GM21381 (cell line): Measurements from ENCODE around the gene PI4KA.
"Not testable (repeated sequence)": the region's sequence is repeated elsewhere in the genome, so short reads cannot be mapped to it uniquely, and the experiment has no call there.

Source experiments
- ATAC-seq: cut with Tn5 transposase; IDR thresholded peaks from one replicate; pipeline ENCODE4 v1.9.1; 2021; ENCODE audit warnings: mild to moderate bottlenecking, moderate library complexity; ENCODE audit not compliant: unreplicated experiment

The PI4KA gene

DNA sequence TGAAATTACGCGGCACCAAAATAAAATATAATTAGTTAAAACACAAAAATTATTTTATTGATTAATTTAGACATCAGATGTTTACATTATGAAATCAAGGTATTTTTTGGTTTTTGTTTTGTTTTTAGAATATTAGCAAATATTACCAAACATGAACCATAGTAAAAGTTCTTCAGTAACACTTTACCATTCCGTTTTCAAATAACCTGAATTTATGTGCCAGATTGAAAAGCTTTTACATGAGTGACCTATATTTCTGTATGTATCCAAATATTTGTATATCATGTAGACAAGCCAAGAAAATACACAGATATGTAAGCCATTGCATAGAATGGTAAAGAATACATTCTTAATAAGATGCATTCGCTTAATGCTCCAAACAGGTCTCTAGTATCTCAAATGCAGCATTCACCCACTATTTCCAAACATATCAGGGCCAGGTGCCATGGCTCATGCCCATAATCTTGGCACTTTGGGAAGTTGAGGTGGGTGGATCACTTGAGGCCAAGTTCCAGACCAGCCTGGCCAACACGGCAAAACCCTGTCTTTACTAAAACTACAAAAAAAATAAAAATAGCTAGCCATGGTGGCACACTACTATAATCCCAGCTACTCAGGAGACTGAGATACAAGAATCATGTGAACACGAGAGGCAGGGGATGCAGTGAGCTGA is 187.1 kb downstream of the PI4KA start:
- ATAC-seq: no peak

DNA sequence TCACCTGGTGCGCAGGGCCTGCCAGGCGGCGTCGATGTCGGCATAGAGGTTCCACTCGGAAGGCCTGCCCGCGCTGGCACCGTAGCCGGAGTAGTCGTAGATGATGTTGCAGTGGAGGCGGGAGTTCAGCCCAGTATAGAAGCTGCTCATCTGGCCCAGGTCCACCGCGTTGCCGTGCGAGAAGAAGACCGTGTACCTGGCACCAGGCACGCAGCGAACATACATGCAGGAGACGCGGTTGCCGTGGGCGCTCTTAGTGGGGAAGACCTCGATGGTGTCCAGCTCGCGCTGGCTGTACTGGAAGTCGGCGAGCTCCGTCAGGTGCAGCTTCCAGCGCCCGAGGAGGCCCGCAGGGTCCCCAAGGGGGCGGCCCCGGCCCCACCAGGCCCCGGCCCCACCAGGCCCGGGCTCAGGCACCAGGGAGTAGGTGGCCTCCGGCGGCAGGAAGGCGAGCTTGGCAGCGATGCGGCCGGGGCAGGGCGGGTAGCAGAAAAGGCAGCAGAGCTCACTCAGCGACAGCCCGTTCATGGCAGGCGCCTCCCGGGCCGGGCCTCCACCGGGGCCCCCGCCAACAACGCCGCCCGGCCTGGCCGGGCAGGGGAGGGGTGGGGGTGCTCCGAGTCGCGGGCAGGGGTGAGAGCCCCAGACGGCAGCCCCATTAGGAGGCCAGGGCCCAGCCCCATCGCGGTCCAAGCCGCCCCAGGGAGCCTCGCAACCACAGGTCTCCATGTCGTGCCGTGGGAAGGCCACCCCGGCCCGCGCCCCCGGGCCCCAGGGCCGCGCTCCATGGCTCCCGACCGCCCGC is 188.0 kb downstream of the PI4KA start:
- not testable (repeated sequence) for ATAC-seq

DNA sequence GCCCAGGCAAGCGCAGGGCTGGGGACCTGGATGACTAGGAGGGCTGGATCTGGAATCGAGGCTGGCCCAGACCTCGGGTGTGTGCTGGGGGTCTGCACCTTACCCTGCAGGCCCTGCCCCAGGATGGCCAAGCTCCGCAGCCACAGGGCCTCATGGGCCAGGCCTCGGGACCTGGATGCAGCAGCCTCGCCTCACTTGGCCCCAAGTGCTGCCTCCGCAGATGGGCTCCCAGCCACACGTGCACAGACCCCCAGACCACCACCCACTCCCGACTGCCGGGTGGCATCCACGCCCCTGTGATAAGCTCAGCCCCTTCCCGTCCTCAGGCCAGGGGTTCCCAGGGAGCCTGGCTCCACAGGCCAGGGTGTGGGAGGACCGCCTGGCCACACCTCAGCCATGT is 188.7 kb downstream of the PI4KA start:
- ATAC-seq: not testable (repeated sequence)

DNA sequence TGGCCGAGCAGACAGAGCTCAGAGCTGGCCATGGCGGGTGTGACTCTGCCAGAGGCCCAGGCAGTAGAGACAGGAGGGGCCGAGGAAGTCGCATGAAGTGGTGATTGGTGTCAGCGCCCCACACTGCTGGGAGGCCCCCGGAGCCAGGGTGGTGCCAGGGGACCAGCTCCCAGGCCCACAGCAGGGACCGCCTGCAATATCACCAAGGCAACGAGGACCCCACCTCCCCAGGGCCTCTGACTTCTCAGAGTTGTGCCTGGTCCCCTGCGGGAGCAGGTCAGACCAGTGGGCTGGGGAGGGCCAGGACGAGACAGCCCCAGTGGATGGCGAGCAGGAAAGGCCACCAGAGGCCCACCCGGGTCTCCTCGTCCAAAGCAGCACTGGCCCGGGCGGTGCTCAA is 189.1 kb downstream of the PI4KA start:
- ATAC-seq: not testable (repeated sequence)

DNA sequence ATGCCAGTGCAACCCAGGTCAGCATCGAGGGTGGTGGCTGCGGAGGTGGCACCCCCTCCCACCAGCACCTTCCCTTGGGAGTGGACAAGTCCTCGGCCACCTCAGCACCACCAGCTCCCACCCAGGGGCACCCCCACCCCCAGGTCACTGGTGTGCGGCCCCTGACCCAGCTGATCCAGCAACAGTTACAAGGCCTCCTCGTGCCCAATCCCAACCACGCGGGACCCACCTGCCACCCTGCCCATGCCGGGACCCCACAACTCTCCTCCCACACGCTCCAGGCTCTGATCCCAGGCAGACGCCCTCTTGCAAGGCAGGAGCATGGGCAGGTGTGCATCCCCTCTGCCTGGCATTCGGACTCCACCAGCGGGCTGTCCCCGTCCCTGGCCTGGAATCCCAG is 189.8 kb downstream of the PI4KA start:
- ATAC-seq: not testable (repeated sequence)

DNA sequence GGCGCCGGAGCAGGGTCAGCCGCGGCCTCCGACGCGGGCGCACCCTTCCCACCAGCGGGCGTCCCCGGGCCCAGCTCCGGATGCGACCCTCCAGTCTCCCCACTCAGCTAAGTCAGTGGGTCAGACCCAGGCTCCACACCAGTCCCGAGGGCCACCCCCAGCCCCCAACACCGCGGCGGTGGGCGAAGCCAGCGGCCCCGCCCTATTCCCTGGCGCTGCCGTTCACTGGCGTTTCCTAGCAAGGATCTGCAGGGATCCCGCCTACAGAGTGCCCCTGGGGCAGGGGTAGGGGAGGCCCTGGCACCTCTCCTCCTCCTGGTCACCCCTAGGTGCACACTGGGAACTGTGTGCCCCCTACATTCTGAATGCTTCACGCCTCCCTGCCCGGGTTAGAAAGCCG is 190.4 kb downstream of the PI4KA start:
- ATAC-seq: not testable (repeated sequence)

DNA sequence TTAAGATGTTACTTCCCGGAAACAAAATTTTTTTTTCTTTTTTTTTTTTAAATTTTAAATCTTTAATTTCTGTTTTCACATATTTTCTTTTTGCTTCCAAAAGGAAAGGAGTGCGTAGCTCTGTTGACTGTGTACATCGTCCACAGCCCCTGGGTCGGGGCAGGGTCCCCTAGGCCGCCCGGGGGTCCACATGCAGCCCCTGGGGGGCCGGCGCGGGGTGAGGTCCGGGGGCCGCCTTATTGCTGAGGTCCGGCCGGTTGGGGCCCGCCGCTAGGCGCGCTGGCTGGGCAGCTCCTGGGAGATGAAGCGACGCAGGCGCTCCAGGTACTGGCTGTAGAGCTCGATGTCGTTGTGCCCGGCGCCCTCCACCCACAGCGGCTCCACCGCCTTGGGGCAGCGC is 191.1 kb downstream of the PI4KA start:
- not testable (repeated sequence) for ATAC-seq

DNA sequence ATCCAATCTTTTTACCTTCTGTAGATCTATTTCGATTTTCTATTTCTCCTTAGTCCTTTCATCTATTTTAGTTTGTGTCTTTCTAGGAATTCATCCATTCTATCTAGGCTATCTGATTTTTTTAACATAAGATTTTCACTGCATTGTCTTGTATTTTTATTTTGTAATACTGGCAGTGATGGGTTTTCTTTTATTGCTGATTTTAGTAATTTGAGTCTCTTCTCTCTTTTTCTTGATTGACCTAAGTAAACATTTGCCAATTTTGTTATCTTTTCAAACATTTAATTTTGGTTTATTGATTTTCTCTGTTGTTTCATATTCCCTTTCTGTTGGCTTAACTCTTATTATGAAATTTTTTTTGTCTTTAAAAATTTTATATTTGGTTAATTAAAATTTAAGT is 192.1 kb downstream of the PI4KA start:
- no peak for ATAC-seq

DNA sequence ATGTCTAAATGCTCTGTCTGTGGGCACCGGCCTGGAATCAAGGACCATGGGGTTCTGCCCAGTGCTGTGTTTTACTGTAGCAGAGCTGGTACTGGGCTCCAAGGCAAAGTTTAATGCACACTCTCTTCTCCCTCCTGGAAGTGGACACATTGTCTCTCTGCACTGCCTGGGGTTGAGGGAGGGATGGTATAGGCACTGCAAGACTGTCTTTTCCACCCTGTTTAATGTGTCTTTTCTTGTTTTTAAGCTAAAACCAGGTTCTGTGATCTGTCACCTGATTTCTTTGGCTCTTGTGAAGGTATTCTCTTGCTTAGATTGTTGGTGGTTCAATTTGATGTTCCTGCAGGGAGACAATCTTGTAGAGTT is 194.0 kb downstream of the PI4KA start:
- ATAC-seq: no peak

DNA sequence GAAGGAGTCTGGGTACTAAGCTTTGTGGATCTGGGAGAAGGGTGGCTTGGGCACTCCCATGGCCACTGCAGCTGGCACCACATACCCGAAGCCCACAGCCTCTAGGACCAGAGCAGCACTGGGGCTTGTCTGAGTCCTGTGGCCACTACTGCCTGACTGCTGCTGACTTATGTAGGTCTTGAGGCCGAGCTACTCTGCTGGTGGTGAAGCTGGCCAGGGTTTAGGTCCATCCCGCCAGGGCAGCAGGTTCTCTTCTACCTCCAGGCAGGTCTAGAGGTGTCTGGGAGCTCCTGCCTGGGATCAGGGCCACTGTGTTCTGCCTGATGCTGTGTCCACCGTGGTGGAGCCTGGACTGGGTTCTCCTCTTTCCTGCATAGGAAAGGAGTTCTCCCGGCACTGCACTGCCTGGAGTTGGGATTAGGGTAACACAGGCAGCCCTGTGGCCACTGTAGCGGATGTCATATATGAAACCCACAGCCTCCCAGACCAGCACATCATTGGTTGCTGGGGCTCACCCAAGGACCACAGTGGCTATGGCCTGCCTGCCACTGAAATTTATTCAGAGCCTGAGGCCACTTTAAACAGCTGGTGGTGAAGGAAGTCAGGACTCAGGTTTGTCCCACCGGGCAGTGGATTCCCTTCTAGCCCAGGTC is 194.5 kb downstream of the PI4KA start:
- no peak for ATAC-seq

DNA sequence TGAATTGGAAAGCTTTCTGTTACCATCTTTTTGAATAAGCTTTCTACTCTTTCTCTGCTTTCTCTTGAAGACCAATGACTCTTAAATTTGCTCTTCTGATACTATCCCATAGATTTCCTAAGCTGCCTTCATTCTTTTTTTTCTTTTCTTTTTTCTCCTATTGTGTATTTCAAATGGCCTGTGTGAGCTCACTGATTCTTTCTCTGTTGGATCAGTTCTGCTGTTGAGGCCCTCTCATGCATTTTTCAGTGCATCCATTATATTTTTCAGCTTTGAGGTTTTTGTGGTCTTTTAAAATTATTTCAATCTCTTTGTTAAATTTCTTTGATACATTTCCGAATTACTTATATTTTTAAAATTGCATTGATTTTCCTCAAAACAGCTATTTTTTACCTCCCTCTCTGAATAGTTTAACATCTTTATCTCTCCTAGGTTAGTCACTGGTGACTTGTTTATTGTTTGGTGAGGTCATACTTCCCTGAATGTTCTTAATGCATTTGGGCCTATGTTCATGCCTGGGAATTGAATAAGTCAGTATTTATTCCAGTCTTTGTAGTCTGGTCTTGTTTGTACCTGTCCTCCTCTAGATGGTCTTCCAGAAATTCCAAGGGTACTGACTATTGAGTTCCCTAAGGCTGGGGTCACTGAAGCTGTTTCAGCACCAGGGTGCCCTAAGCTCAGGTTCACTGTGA is 195.3 kb downstream of the PI4KA start:
- no peak for ATAC-seq

DNA sequence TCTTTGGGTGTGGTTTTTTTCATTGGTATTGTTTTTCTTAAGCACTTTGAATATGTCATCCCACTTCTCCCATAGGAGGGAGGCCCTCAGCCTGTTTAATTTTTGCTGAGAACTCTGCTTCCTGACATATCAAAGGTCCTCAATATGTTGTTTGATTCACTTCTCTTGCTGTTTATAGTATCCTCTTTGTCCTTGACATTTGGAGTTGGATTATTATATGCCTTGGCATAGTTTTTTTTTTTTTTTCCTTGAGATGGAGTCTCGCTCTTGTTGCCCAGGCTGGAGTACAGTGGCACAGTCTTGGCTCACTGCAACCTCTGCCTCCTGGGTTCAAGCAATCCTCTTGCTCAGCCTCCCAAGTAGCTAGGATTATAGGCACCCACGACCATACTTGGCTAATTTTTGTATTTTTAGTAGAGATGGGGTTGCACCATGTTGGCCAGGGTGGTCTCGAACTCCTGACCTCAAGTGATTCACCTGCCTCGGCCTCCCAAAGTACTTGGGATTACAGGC is 196.0 kb downstream of the PI4KA start:
- ATAC-seq: not testable (repeated sequence)

DNA sequence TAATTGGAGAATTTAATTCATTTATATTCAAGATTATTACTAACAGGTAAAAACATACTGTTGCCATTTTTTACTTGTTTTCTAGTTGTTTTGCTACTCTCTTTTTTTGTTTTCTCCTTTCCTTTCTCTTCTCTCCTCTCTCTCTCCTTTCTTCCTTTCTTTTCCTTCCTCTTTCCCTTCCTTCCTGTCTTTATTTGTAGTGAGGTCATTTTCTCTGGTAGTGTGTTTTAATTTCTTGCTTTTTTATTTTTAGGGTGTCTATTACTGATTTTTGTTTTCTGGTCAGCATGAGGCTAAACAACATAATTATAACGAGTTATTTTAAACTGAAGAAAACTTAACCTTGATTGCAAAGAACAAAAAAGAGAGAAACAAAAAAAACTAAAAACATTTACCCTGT is 197.1 kb downstream of the PI4KA start:
- ATAC-seq: no peak

DNA sequence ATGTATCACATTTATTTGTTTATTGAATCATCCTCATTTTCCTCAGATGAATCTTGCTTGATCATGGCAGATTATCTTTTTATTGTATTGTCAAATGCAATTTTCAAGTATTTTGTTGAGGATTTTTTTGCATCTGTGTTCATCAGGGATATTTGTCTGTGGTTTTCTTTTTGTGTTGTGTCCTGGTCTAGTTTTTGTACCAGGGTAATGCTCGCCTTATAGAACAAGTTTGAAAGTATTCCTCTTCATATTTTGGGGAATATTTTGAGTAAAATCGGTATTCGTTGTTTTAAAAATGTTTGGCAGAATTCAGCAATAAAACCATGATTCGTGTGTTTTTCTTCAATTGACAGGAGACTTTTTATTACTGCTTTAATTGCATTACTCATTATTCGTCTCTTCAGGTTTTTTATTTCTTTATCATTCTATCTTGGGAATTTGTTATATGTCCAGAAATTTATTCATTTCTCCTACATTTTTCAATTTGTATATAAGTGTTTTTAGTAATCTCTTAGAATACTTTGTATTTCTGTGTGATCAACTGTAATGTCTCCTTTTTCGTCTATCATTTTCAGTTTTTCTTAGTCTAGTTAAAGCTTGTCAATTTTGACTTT is 198.1 kb downstream of the PI4KA start:
- no peak for ATAC-seq

DNA sequence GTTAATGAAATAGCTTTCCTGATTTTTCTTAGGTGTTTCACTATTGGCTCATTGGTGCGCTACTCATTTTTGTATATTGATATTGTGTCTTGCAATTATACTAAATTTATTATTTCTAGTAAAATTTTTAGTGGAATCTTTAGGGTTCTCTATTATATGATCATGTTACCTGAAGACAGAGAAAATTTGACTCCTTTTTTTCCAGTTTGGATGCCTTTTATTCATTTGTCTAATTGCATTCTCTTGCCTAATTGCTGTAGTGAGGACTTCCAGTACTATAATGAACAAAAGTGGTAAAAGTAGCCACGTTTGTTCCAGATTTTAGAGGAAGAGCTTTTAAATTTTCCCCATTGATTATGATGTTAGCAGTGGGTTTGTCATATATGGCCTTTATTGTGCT is 198.7 kb downstream of the PI4KA start:
- no peak for ATAC-seq

DNA sequence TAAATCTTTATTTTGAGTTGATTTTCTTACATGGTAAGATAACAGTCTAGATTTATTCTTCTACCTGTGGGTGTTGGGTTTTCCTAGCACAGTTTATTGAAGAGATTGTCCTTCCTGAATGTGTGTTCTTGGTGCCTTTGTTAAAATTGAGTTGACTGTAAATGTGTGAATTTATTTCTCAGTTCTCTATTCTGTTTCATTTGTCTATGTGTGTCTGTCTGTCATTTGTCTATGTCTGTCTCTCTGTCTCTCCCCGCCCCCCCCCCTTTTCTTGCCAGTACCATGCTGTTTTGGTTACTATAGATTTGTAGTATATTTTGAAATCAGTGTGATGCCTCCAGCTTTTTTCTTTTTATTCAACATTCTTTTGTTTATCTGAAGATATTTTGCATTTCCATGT is 199.4 kb downstream of the PI4KA start:
- no peak for ATAC-seq

DNA sequence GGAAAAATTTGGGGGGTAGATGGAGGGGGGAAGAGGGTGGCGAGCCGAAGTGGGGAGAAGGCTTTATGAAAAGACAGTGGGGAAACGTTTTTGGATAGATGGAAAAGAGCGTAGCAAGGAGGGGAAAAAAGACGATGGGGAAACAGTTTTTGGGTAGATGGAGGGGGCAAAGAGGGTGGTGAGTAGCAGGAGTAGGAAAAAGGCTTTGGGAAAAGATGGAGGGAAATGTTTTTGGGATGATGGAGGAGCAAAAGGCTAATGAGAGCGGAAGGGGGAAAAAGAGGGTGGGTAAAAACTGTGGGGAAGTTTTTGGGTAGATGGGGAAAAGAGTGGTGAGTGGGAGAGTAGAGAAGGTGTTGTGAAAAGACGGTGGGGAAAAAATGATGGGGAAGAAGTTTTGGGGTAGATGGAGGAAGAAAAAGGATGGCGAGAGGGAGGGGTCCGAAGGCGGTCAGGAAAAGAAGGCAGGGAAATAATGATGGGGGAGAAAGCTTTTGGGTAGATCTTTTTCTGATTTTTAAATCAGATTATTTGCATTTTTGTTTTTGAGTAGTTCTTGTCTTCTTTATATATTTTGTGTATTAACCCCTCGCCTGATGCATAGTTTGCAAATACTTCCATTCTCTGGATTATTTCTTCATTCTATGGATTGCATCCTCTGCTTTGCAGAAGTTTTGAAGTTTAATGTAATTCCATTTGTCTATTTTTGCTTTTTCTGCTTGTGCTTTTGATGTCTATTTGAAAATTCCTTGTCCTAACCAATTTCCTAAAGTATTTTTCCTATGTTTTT is 200.0 kb downstream of the PI4KA start:
- no peak for ATAC-seq

DNA sequence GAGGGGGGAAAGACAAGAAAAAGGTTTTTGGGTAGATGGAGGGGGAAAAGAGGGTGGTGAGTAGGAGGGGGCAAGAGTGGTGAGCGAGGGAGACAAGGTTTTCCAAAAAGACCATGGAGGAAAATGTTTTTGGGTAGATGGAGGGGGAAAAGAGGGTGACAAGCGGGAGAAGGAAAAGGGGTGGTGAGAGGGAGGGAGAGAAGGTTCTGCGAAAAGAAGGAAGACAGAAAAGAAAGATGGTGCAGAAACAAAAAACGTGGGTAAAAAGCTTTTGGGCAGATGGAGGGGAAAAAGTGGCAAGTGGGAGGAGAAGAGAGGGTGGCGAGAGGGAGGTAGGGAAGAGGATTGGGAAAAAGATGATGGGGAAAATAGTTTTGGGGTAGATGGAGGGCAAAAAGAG is 200.6 kb downstream of the PI4KA start:
- no peak for ATAC-seq
